Psoas muscle (tissue), 8 donors: Measurements from ENCODE around the gene UPF3B. TPM values are rescaled to one million over a fixed set of nuclear protein-coding genes. Genes with fewer than 3 reads are reported as not detected.
"Not testable (repeated sequence)": the region's sequence is repeated elsewhere in the genome, so short reads cannot be mapped to it uniquely, and the experiment has no call there.

Experiments
- ATAC-seq, 4 donors: fragments of 200-7000 bp; cut with Tn5 transposase; one replicate each; pipeline ENCODE4 v1.9.1; 2020; ENCODE audit warnings: moderate library complexity in 3 of 4, mild to moderate bottlenecking in 2 of 4
- DNase-seq, 2 donors: peaks; one replicate each; pipeline ENCODE4 v3.0.0-alpha.2; 2020
- H3K27ac ChIP-seq: fragments of 200-600 bp; one replicate; pipeline ENCODE4 v1.8.0; 2022
- H3K27me3 ChIP-seq, 3 donors: fragments of 200-600 bp in 1 of 3; one replicate each; pipeline versions ENCODE4 v1.6.1 to v1.8.0; 2013 to 2022; ENCODE audit warnings: low read length in 2 of 3, mild to moderate bottlenecking in 2 of 3, moderate library complexity in 1 of 3; ENCODE audit not compliant: insufficient read depth in 3 of 3
- H3K36me3 ChIP-seq, 2 donors: fragments of 200-600 bp in 1 of 2; one replicate each; pipeline versions ENCODE4 v1.6.1 to v1.8.0; 2013 to 2022; ENCODE audit warnings: low read depth in 1 of 2, mild to moderate bottlenecking in 1 of 2, moderate library complexity in 1 of 2; ENCODE audit not compliant: insufficient read depth in 1 of 2
- H3K4me1 ChIP-seq: fragments of 200-600 bp; one replicate; pipeline ENCODE4 v1.8.0; 2022
- H3K4me3 ChIP-seq: fragments of 200-600 bp; one replicate; pipeline ENCODE4 v1.8.0; 2022; ENCODE audit warnings: mild to moderate bottlenecking
- H3K9me3 ChIP-seq: fragments of 200-600 bp; one replicate; pipeline ENCODE4 v1.8.0; 2022
- CTCF ChIP-seq: fragments of 200-600 bp; IDR thresholded peaks from one replicate; pipeline ENCODE4 v1.8.0; 2022; ENCODE audit warnings: antibody characterized with exemption
- WGBS, 3 donors: extraction: QIAGEN DNeasy Blood & Tissue Kit; methylation state at CpG; one replicate each; pipeline versions ENCODE4 v1.1.6 to v1.1.7; 2013; 5-methylcytosine and 5-hydroxymethylcytosine counted together
- intact Hi-C, 2 donors: fragments of 100-400 bp; cut with DNase I; formaldehyde crosslinking; loops; one replicate each; pipeline versions ENCODE4 v1.11.0 to v1.14.2; 2022
- polyA plus RNA-seq, 3 donors: library from polyadenylated mRNA; stranded (reverse); fragments of 200-250 nt; gene quantifications; one replicate each; pipeline ENCODE4 v1.2.3, GENCODE V29; 2013
- total RNA-seq, 4 donors: library from RNA; stranded (reverse); fragmentation: NEBNext Ultra II Directional in 2 of 4; extraction: Animal tissue kit (Norgen Biotek cat#: 25700) in 2 of 4; gene quantifications; one replicate each; pipeline versions ENCODE4 v1.2.1 to v1.2.4, GENCODE V29; 2021 to 2023
- donor health status: healthy with polysubstance abuse.
- donor health status: DM: no; HTN: no; CAD: no; lungs with moderate emphysema.
- donor health status: Bipolar disorder and iron deficiency.
- donor health status: healthy.
- donor health status: DM: yes; HTN: yes; CAD: no.
- donor health status: DM: no; HTN: no; CAD: no.
- donor health status: DM: no; HTN: no; CAD: no.
- donor health status: DM: yes; HTN: yes; CAD: no.

Gene UPF3B
- total and polyA plus RNA-seq, 7 donors: 4.2 to 25.4 (median 10.3) TPM

- ATAC-seq: peak in 2 of 4 donors; percentile 35 to 64
- Histone ChIP-seq H3K27me3 (no peaks in the 10 kb centered on the region), H3K4me1 (peaks cover 4% of the 10 kb centered on the region), H3K27ac (peak overlapping the region; percentile 87), H3K36me3 (peaks cover 0 to 20% of the 10 kb centered on the region in 2 donors), H3K4me3 (peak overlapping the region; percentile 82), H3K9me3 (no peaks in the 10 kb centered on the region)
- 10 to 46% (median 14%) methylated on average over 10 of the region's 10 CpGs for WGBS, 3 donors
- DNase-seq: no peak
- intact Hi-C loops: loop anchor here in 1 of 2 donors (5.0 kb wide), 1 partner anchor 61 kb away; the partner anchor contains the start of gene RPL39
- no peak for TF ChIP-seq CTCF
Measured at GRCh38 chrX:119853444-119853843, 681 bp upstream of the UPF3B start.

DNA sequence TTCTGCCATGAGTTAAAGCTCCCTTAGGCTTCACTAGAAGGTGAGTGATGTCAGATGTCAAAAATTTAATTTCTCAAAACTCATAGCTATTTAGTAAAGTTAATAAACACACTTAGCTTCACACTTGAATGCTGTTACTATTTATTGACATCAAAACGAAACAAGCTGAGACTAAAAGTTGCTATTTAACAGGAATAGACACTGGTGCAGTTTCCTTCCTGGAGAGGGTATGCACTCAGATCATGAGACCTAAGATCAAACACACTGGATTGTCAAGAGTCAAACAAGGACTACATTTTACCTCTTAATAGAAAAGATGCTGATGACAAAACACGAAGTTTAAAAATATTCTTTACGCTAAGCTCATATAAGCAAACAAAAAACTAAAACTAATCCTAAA is 18.9 kb downstream of the UPF3B start:
- ATAC-seq (no peak), DNase-seq (no peak)
- no peak for TF ChIP-seq CTCF
- Histone ChIP-seq H3K9me3 (no peaks in the 10 kb centered on the region), H3K4me3 (no peak overlapping the region), H3K4me1 (no peaks in the 10 kb centered on the region), H3K36me3 (peaks cover 0 to 85% of the 10 kb centered on the region in 2 donors), H3K27ac (no peak overlapping the region), H3K27me3 (no peaks in the 10 kb centered on the region)
- WGBS, 3 donors: 85 to 94% (median 92%) methylated on average over 3 of the region's 3 CpGs
- intact Hi-C loops: no loop called here

GRCh38 chrX:119828446-119828845 is 24.3 kb downstream of the UPF3B start:
- WGBS, 3 donors: 84 to 96% (median 93%) methylated on average over 4 to 5 of the region's 5 CpGs
- peaks cover 0 to 35% of the 10 kb centered on the region in 2 donors for H3K36me3 ChIP-seq
- H3K27me3 ChIP-seq: no peaks in the 10 kb centered on the region
- intact Hi-C loops: no loop called here
- no peaks in the 10 kb centered on the region for H3K4me1 ChIP-seq
- H3K27ac ChIP-seq: no peak overlapping the region
- no peaks in the 10 kb centered on the region for H3K9me3 ChIP-seq
- ATAC-seq: no peak
- no peak overlapping the region for H3K4me3 ChIP-seq
- no peak for TF ChIP-seq CTCF
- DNase-seq: no peak

GRCh38 chrX:119826399-119826959 is 26.3 kb downstream of the UPF3B start:
- H3K4me3 ChIP-seq: no peak overlapping the region
- DNase-seq (no peak), ATAC-seq (no peak)

DNA sequence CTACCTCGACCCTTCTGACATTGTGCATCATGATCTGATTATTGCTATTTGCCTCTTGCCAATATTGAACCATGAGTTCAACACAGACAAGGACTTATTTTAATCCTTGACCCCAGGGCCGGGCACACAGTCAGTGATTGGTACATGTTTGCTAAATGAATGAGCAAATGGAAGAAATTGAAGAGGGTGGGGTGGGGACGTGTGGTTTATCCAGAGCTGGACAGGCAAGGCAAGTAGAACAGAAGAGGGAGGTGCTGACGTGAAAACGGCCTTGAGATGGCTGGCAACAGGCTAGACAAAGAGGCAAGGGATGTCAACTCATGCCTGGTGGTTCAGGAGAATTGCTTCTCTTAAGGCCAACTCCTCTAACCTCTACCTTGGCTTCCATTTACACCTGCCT is 28.5 kb downstream of the UPF3B start:
- H3K4me3 ChIP-seq, H3K9me3 ChIP-seq, DNase-seq, intact Hi-C loops, H3K4me1 ChIP-seq, H3K36me3 ChIP-seq, ATAC-seq, H3K27me3 ChIP-seq, H3K27ac ChIP-seq: not testable (repeated sequence)
- 94% methylated on average over 2 of the region's 5 CpGs; no CpG with 5 or more reads in 2 of the 3 donors for WGBS, 3 donors

More at GRCh38 chrX:119826399-119826959, 26.3 kb downstream of the UPF3B start:
- no peak overlapping the region for H3K27ac ChIP-seq
- no peak for TF ChIP-seq CTCF
- peaks cover 0 to 17% of the 10 kb centered on the region in 2 donors for H3K36me3 ChIP-seq
- intact Hi-C loops: no loop called here
- H3K27me3 ChIP-seq: no peaks in the 10 kb centered on the region
- H3K4me1 ChIP-seq: no peaks in the 10 kb centered on the region
- 67% methylated on average over 7 of the region's 7 CpGs for WGBS, 3 donors
- no peaks in the 10 kb centered on the region for H3K9me3 ChIP-seq

DNA sequence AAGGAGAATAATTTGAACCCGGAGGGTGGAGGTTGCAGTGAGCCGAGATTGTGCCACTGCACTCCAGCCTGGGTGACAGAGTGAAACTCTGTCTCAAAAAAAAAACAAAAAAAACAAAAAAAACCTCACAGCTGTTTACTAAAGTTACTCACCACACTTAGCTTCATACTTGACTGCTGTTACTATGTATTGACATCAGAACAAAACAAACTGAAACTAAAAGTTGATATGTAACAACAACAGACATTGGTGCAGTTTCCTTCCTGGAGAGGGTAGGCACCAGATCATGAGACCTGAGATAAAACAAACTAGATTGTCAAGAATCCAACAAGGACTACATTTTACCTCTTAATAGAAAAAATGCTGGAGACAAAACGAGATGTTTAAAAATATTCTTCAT is 31.1 kb downstream of the UPF3B start:
- H3K4me3 ChIP-seq, intact Hi-C loops, DNase-seq, H3K36me3 ChIP-seq, ATAC-seq, H3K4me1 ChIP-seq, H3K27ac ChIP-seq, H3K27me3 ChIP-seq, H3K9me3 ChIP-seq: not testable (repeated sequence)
- WGBS, 3 donors: 59 to 80% (median 73%) methylated on average over 3 of the region's 3 CpGs
